Measurements from ENCODE around the gene PCDHGA5.
A peak's percentile ranks its signal among the peaks of the same experiment; 100 is the strongest.
"Not testable (repeated sequence)": the region's sequence is repeated elsewhere in the genome, so short reads cannot be mapped to it uniquely, and the experiment has no call there.

PCDHGA5 gene

DNA sequence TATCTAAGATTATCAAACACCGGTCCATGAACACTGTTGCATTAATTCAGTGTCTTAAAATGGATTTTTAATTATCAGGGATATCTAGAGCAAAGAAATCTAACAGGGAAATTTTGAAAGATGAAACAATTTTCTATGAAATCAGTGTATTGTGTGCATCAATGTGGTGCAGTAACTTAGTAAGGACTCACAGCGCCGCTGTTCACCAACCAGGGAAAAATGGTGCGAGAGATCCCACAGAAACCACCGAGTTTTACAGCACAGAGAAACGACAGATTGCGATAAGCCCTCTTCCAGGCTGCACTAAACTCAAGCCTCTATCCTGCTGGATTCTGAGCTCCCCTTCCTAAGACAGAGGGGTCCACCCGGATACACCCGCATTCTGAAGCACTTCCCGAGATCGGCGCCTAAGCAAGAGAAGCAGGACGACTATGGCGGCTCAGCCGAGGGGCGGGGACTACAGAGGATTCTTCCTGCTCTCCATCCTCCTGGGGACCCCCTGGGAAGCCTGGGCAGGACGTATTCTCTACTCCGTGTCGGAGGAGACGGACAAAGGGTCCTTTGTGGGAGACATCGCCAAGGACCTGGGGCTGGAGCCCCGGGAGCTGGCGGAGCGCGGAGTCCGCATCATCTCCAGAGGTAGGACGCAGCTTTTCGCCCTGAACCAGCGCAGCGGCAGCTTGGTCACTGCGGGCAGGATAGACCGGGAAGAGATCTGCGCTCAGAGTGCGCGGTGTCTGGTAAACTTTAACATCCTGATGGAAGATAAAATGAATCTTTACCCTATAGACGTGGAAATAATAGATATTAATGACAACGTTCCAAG lies 18.7 kb downstream of the PCDHGA5 start, which contains the start of gene PCDHGA7:
Gene PCDHGA7, plus strand, starts transcription at position 274 of the 826 bp plus-strand sequence. Its CDS starts 158 bp downstream, at position 432.
- no peak for DNase-seq (ENCODE audit: low read depth, low spot score)
- TF ChIP-seq EZH2 (IDR thresholded peaks at IDR 0.05) (no peak), POLR2AphosphoS5 (IDR thresholded peaks at IDR 0.05; ENCODE audit: borderline replicate concordance, low read depth, low read length) (no peak), FOXP2 (optimal IDR thresholded peaks at IDR 0.05; ENCODE audit: control extremely low read depth, extremely low read length, insufficient read depth) (no peak)
- no peak within 1 kb of the TSS for H3K27ac ChIP-seq
- H3K9ac ChIP-seq (ENCODE audit: insufficient read length), result peak within 1 kb of the TSS; percentile 68
- H3K9me3 ChIP-seq (ENCODE audit: low read depth, low read length), result no peaks in the 10 kb centered on the region
- H3K4me3 ChIP-seq, result peak within 1 kb of the TSS; percentile 76
- H3K36me3 ChIP-seq (ENCODE audit: insufficient read depth, low read length), result no peaks in the 10 kb centered on the region

DNA sequence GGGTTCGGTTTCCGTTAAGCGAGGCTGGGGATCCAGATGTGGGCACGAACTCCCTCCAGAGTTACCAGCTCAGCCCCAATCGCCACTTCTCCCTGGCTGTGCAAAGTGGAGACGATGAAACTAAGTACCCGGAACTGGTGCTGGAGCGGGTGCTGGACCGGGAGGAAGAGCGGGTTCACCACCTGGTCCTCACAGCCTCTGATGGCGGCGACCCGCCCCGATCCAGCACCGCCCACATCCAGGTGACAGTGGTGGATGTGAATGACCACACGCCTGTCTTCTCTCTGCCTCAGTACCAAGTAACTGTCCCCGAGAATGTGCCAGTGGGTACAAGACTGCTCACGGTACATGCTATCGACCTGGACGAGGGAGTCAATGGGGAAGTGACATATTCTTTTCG lies 19.4 kb downstream of the PCDHGA5 start:
- Histone ChIP-seq H3K36me3 (ENCODE audit: insufficient read depth, low read length) (no peaks in the 10 kb centered on the region), H3K27ac (no peak overlapping the region), H3K9ac (ENCODE audit: insufficient read length) (no peak overlapping the region), H3K9me3 (ENCODE audit: low read depth, low read length) (no peaks in the 10 kb centered on the region), H3K4me3 (peak overlapping the region; percentile 76)
- no peak for DNase-seq (ENCODE audit: low read depth, low spot score)
- TF ChIP-seq FOXP2 (optimal IDR thresholded peaks at IDR 0.05; ENCODE audit: control extremely low read depth, extremely low read length, insufficient read depth) (no peak), POLR2AphosphoS5 (IDR thresholded peaks at IDR 0.05; ENCODE audit: borderline replicate concordance, low read depth, low read length) (no peak), EZH2 (IDR thresholded peaks at IDR 0.05) (no peak)

DNA sequence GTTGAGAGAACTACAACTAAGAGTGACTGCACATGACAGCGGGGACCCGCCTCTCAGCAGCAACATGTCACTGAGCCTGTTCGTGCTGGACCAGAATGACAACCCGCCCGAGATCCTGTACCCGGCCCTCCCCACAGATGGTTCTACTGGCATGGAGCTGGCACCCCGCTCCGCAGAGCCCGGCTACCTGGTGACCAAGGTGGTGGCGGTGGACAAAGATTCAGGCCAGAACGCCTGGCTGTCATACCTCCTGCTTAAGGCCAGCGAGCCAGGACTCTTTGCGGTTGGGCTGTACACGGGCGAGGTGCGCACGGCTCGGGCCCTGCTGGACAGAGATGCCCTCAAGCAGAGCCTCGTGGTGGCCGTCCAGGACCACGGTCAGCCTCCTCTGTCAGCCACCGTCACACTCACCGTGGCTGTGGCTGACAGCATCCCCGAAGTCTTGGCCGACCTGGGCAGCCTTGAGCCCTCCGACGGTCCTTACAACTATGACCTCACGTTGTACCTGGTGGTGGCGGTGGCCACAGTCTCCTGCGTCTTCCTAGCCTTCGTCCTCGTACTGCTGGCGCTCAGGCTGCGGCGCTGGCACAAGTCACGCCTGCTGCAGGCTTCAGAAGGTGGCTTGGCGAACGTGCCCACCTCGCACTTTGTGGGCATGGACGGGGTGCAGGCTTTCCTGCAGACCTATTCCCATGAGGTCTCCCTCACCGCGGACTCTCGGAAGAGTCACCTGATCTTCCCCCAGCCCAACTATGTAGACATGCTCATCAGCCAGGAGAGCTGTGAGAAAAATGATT lies 20.7 kb downstream of the PCDHGA5 start:
- no peaks in the 10 kb centered on the region for H3K9me3 ChIP-seq (ENCODE audit: low read depth, low read length)
- TF ChIP-seq POLR2AphosphoS5 (IDR thresholded peaks at IDR 0.05; ENCODE audit: borderline replicate concordance, low read depth, low read length) (no peak), FOXP2 (optimal IDR thresholded peaks at IDR 0.05; ENCODE audit: control extremely low read depth, extremely low read length, insufficient read depth) (no peak), EZH2 (IDR thresholded peaks at IDR 0.05) (no peak)
- no peak for DNase-seq (ENCODE audit: low read depth, low spot score)
- H3K4me3 ChIP-seq, result no peak overlapping the region
- no peak overlapping the region for H3K9ac ChIP-seq (ENCODE audit: insufficient read length)
- no peak overlapping the region for H3K27ac ChIP-seq
- H3K36me3 ChIP-seq (ENCODE audit: insufficient read depth, low read length), result no peaks in the 10 kb centered on the region

DNA sequence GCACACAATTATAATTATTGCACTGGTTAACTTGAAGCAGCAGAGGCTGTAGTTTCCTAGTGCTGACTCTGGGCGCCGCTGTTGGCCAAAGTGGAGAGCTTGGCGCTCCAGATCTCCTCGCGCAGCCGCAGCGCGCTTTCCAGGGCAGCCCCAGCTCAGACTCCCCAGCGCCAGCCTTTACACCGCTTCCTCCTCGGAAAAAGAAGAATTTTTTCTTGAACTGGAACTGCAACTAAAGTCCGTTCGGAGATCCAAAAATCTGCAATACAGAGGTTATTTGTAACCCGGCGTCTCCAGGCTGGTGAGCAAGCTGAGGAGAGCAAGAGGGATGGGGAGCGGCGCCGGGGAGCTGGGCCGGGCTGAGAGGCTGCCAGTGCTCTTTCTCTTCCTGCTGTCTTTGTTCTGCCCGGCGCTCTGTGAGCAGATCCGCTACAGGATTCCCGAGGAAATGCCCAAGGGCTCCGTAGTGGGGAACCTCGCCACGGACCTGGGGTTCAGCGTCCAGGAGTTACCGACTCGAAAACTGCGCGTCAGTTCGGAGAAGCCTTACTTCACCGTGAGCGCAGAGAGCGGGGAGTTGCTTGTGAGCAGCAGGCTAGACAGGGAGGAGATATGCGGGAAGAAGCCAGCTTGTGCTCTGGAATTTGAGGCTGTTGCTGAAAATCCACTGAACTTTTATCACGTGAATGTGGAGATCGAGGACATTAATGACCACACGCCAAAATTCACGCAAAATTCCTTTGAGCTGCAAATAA lies 23.8 kb downstream of the PCDHGA5 start, which contains the start of gene PCDHGB4:
Gene PCDHGB4, plus strand, starts transcription at position 142 of the 755 bp plus-strand sequence. Its CDS starts 187 bp downstream, at position 329.
- not testable (repeated sequence) for H3K4me3 ChIP-seq; H3K27ac ChIP-seq; DNase-seq (ENCODE audit: low read depth, low spot score); H3K36me3 ChIP-seq (ENCODE audit: insufficient read depth, low read length); H3K9me3 ChIP-seq (ENCODE audit: low read depth, low read length); H3K9ac ChIP-seq (ENCODE audit: insufficient read length)

DNA sequence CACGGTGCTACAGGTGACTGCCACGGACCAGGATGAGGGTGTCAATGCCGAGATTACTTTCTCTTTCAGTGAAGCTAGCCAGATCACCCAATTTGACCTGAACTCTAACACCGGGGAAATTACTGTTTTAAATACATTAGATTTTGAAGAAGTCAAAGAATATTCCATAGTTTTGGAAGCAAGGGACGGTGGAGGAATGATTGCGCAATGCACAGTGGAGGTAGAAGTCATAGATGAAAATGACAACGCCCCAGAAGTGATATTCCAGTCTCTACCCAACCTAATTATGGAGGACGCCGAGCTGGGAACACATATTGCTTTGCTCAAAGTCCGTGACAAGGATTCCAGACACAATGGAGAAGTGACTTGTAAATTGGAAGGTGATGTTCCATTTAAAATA lies 24.7 kb downstream of the PCDHGA5 start:
- H3K9ac ChIP-seq (ENCODE audit: insufficient read length), result no peak overlapping the region
- H3K36me3 ChIP-seq (ENCODE audit: insufficient read depth, low read length), result no peaks in the 10 kb centered on the region
- H3K27ac ChIP-seq, result no peak overlapping the region
- TF ChIP-seq POLR2AphosphoS5 (IDR thresholded peaks at IDR 0.05; ENCODE audit: borderline replicate concordance, low read depth, low read length), result no peak
- TF ChIP-seq FOXP2 (optimal IDR thresholded peaks at IDR 0.05; ENCODE audit: control extremely low read depth, extremely low read length, insufficient read depth), result no peak
- TF ChIP-seq EZH2 (IDR thresholded peaks at IDR 0.05), result no peak
- no peaks in the 10 kb centered on the region for H3K9me3 ChIP-seq (ENCODE audit: low read depth, low read length)
- DNase-seq (ENCODE audit: low read depth, low spot score), result no peak
- no peak overlapping the region for H3K4me3 ChIP-seq

DNA sequence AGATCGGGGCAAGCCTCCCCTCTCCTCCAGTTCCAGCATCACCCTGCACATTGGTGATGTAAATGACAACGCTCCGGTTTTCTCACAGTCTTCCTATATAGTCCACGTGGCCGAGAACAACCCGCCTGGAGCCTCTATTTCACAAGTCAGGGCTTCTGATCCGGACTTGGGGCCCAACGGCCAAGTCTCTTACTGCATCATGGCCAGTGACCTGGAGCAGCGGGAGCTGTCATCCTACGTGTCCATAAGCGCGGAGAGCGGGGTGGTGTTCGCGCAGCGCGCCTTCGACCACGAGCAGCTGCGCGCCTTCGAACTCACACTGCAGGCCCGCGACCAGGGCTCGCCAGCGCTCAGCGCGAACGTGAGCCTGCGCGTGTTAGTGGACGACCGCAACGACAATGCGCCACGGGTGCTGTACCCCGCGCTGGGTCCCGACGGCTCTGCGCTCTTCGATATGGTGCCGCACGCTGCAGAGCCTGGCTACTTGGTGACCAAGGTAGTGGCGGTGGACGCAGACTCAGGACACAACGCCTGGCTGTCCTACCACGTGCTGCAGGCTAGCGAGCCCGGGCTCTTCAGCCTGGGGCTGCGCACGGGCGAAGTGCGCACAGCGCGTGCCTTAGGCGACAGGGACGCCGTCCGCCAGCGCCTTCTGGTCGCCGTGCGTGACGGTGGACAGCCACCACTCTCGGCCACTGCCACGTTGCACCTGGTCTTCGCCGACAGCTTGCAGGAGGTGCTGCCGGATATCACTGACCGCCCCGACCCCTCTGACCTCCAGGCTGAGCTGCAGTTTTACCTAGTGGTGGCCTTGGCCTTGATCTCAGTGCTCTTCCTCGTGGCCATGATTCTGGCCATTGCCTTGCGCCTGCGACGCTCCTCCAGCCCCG lies 25.4 kb downstream of the PCDHGA5 start:
- H3K9me3 ChIP-seq (ENCODE audit: low read depth, low read length), result no peaks in the 10 kb centered on the region
- TF ChIP-seq EZH2 (IDR thresholded peaks at IDR 0.05), result no peak
- no peak for TF ChIP-seq FOXP2 (optimal IDR thresholded peaks at IDR 0.05; ENCODE audit: control extremely low read depth, extremely low read length, insufficient read depth)
- no peak for TF ChIP-seq POLR2AphosphoS5 (IDR thresholded peaks at IDR 0.05; ENCODE audit: borderline replicate concordance, low read depth, low read length)
- no peaks in the 10 kb centered on the region for H3K36me3 ChIP-seq (ENCODE audit: insufficient read depth, low read length)
- H3K9ac ChIP-seq (ENCODE audit: insufficient read length), result no peak overlapping the region
- no peak overlapping the region for H3K4me3 ChIP-seq
- no peak overlapping the region for H3K27ac ChIP-seq
- no peak for DNase-seq (ENCODE audit: low read depth, low spot score)

DNA sequence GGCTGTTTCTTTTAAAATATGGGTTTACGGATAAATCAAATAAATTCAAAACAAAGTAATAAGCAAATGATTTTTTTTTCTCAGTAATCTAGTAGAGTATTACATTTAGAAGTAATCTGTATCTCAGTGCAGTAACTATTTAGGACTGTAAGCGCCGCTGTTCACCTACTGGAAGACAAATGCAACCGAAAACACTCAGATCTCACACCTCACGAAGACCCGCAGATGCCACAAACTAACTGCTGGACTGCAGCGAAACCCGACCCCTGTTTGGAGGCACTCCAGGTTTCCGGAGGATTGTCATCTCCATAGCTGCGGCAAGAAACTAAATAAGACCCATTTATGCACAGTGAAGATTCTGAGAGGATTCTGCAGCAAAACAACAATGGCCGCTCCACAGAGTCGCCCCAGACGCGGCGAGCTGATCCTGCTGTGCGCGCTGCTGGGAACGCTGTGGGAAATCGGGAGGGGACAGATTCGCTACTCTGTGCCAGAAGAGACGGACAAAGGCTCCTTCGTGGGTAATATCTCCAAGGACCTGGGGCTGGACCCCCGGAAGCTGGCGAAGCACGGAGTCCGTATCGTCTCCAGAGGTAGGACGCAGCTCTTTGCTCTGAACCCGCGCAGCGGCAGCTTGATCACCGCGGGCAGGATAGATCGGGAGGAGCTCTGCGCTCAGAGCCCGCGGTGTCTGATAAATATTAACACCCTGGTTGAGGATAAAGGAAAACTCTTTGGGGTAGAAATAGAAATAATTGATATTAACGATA lies 28.7 kb downstream of the PCDHGA5 start, which contains the start of gene PCDHGA8:
Gene PCDHGA8, plus strand, starts transcription at position 205 of the 770 bp plus-strand sequence. Its CDS starts 181 bp downstream, at position 386.
- Histone ChIP-seq H3K9me3 (ENCODE audit: low read depth, low read length) (no peaks in the 10 kb centered on the region), H3K36me3 (ENCODE audit: insufficient read depth, low read length) (no peaks in the 10 kb centered on the region), H3K9ac (ENCODE audit: insufficient read length) (no peak within 1 kb of the TSS), H3K27ac (no peak within 1 kb of the TSS), H3K4me3 (no peak within 1 kb of the TSS)
- TF ChIP-seq POLR2AphosphoS5 (IDR thresholded peaks at IDR 0.05; ENCODE audit: borderline replicate concordance, low read depth, low read length), result no peak
- no peak for TF ChIP-seq FOXP2 (optimal IDR thresholded peaks at IDR 0.05; ENCODE audit: control extremely low read depth, extremely low read length, insufficient read depth)
- TF ChIP-seq EZH2 (IDR thresholded peaks at IDR 0.05), result no peak
- DNase-seq (ENCODE audit: low read depth, low spot score), result no peak

Measured in SK-N-MC (cell line).